CD4-positive, alpha-beta T cell treated with Interleukin-4 for 4 hours (primary cell): Measurements from ENCODE around the gene POLR1E.
"Not testable (repeated sequence)": the region's sequence is repeated elsewhere in the genome, so short reads cannot be mapped to it uniquely, and the experiment has no call there.

Experiments
- DNase-seq: peaks from one replicate; pipeline ENCODE4 v3.0.0-alpha.2; 2020

Gene POLR1E

GRCh38 chr9:37465249-37466036, 20.3 kb upstream of the POLR1E start, which contains the start of gene ZBTB5:
ZBTB5 (minus strand) TSS chr9:37465450; CDS start chr9:37442551, 22,899 bp downstream.
- DNase-seq: peak; percentile 99

- DNase-seq: no peak
Measured at GRCh38 chr9:37466037-37466709, 19.6 kb upstream of the POLR1E start.

GRCh38 chr9:37467530-37467929, 18.2 kb upstream of the POLR1E start:
- DNase-seq: not testable (repeated sequence)

GRCh38 chr9:37468620-37469019, 17.1 kb upstream of the POLR1E start:
- no peak for DNase-seq

- no peak for DNase-seq
Measured at GRCh38 chr9:37471942-37472684, 13.6 kb upstream of the POLR1E start.

GRCh38 chr9:37473982-37474381, 11.8 kb upstream of the POLR1E start:
- DNase-seq: not testable (repeated sequence)

- DNase-seq: no peak
Measured at GRCh38 chr9:37474438-37474837, 11.3 kb upstream of the POLR1E start.

- no peak for DNase-seq
Measured at GRCh38 chr9:37476930-37477329, 8.8 kb upstream of the POLR1E start.

- DNase-seq: not testable (repeated sequence)
Measured at GRCh38 chr9:37477443-37477842, 8.3 kb upstream of the POLR1E start.

GRCh38 chr9:37477987-37478619, 7.6 kb upstream of the POLR1E start:
- not testable (repeated sequence) for DNase-seq

- no peak for DNase-seq
Measured at GRCh38 chr9:37480759-37481158, 5.0 kb upstream of the POLR1E start.

- no peak for DNase-seq
Measured at GRCh38 chr9:37486256-37486615, 488 bp downstream of the POLR1E start.

- DNase-seq: no peak
Measured at GRCh38 chr9:37486616-37487548, 1.1 kb downstream of the POLR1E start.

- DNase-seq: no peak
Measured at GRCh38 chr9:37491939-37492338, 6.2 kb downstream of the POLR1E start.

- DNase-seq: no peak
Measured at GRCh38 chr9:37495571-37495970, 9.8 kb downstream of the POLR1E start.

- no peak for DNase-seq
Measured at GRCh38 chr9:37496020-37496419, 10.3 kb downstream of the POLR1E start.

GRCh38 chr9:37497320-37497719, 11.6 kb downstream of the POLR1E start:
- no peak for DNase-seq

GRCh38 chr9:37498457-37498856, 12.7 kb downstream of the POLR1E start:
- DNase-seq: no peak

- DNase-seq: no peak
Measured at GRCh38 chr9:37499297-37499696, 13.5 kb downstream of the POLR1E start.

- no peak for DNase-seq
Measured at GRCh38 chr9:37501957-37502596, 16.3 kb downstream of the POLR1E start.

GRCh38 chr9:37503736-37504135, 18.0 kb downstream of the POLR1E start:
- DNase-seq: peak; percentile 62
